HG02884 (cell line): Measurements from ENCODE around the gene OPN3.

ENCODE experiments used
- ATAC-seq: cut with Tn5 transposase; IDR thresholded peaks from one replicate; pipeline ENCODE4 v1.9.1; 2021; ENCODE audit warnings: mild to moderate bottlenecking, moderate library complexity; ENCODE audit not compliant: unreplicated experiment

Gene OPN3

GRCh38 chr1:241646201-241646600, 6.0 kb upstream of the OPN3 start:
- no peak for ATAC-seq

- ATAC-seq: no peak
Measured at GRCh38 chr1:241645199-241645598, 5.0 kb upstream of the OPN3 start.

GRCh38 chr1:241644259-241644658, 4.1 kb upstream of the OPN3 start:
- ATAC-seq: no peak

GRCh38 chr1:241642593-241642944, 2.4 kb upstream of the OPN3 start:
- no peak for ATAC-seq

- ATAC-seq: no peak
Measured at GRCh38 chr1:241641773-241642592, 1.8 kb upstream of the OPN3 start.

- no peak for ATAC-seq
Measured at GRCh38 chr1:241640867-241641622, 876 bp upstream of the OPN3 start.

- peak; percentile 43 for ATAC-seq
Measured at GRCh38 chr1:241639623-241640148, 483 bp downstream of the OPN3 start.

GRCh38 chr1:241638909-241639622, 1.1 kb downstream of the OPN3 start:
- ATAC-seq: peak; percentile 0

GRCh38 chr1:241638099-241638682, 2.0 kb downstream of the OPN3 start:
- ATAC-seq: no peak

GRCh38 chr1:241637604-241638003, 2.6 kb downstream of the OPN3 start:
- no peak for ATAC-seq

GRCh38 chr1:241637046-241637590, 3.1 kb downstream of the OPN3 start:
- no peak for ATAC-seq

GRCh38 chr1:241636291-241636690, 3.9 kb downstream of the OPN3 start:
- no peak for ATAC-seq

GRCh38 chr1:241635556-241636152, 4.5 kb downstream of the OPN3 start:
- ATAC-seq: no peak

GRCh38 chr1:241632987-241633386, 7.2 kb downstream of the OPN3 start:
- ATAC-seq: no peak

- no peak for ATAC-seq
Measured at GRCh38 chr1:241631674-241632073, 8.5 kb downstream of the OPN3 start.

GRCh38 chr1:241630899-241631298, 9.3 kb downstream of the OPN3 start:
- ATAC-seq: no peak

GRCh38 chr1:241630476-241630875, 9.7 kb downstream of the OPN3 start:
- no peak for ATAC-seq

- no peak for ATAC-seq
Measured at GRCh38 chr1:241630005-241630404, 10.2 kb downstream of the OPN3 start.

- peak; percentile 82 for ATAC-seq
Measured at GRCh38 chr1:241627453-241628259, 12.5 kb downstream of the OPN3 start.

GRCh38 chr1:241624935-241625334, 15.2 kb downstream of the OPN3 start:
- ATAC-seq: no peak
